NCI-H128 (cell line): ENCODE data around the gene GATAD2A.

Source experiments
- DNase-seq: peaks from one replicate; lab custom pipeline; 2025; ENCODE audit not compliant: unreplicated experiment; lab: John Stamatoyannopoulos, UW

Gene GATAD2A

GRCh38 chr19:19420570-19421298 is 15.3 kb downstream of the GATAD2A start:
- DNase-seq, result no peak

- DNase-seq, result no peak
Observed at GRCh38 chr19:19421299-19421696, 15.8 kb downstream of the GATAD2A start.

GRCh38 chr19:19422156-19422555 is 16.7 kb downstream of the GATAD2A start:
- no peak for DNase-seq

- no peak for DNase-seq
Observed at GRCh38 chr19:19423322-19423721, 17.8 kb downstream of the GATAD2A start.

- no peak for DNase-seq
Observed at GRCh38 chr19:19425170-19425875, 19.8 kb downstream of the GATAD2A start.

- no peak for DNase-seq
Observed at GRCh38 chr19:19426216-19426615, 20.7 kb downstream of the GATAD2A start.

GRCh38 chr19:19426799-19427198 is 21.3 kb downstream of the GATAD2A start:
- no peak for DNase-seq

- DNase-seq, result no peak
Observed at GRCh38 chr19:19427302-19427701, 21.8 kb downstream of the GATAD2A start.

- DNase-seq, result no peak
Observed at GRCh38 chr19:19427944-19428343, 22.5 kb downstream of the GATAD2A start.

- DNase-seq, result no peak
Observed at GRCh38 chr19:19428746-19429145, 23.3 kb downstream of the GATAD2A start.

GRCh38 chr19:19429361-19429760 is 23.9 kb downstream of the GATAD2A start:
- DNase-seq, result no peak

GRCh38 chr19:19432732-19433131 is 27.3 kb downstream of the GATAD2A start:
- DNase-seq, result no peak

- DNase-seq, result no peak
Observed at GRCh38 chr19:19433666-19434213, 28.3 kb downstream of the GATAD2A start.

- DNase-seq, result no peak
Observed at GRCh38 chr19:19434483-19435045, 29.1 kb downstream of the GATAD2A start.

GRCh38 chr19:19436137-19436691 is 30.7 kb downstream of the GATAD2A start:
- no peak for DNase-seq

GRCh38 chr19:19438366-19439175 is 33.1 kb downstream of the GATAD2A start:
- DNase-seq, result no peak

- DNase-seq, result no peak
Observed at GRCh38 chr19:19439176-19439482, 33.7 kb downstream of the GATAD2A start.

- no peak for DNase-seq
Observed at GRCh38 chr19:19443283-19443682, 37.8 kb downstream of the GATAD2A start.

GRCh38 chr19:19443902-19444680 is 38.6 kb downstream of the GATAD2A start:
- no peak for DNase-seq

GRCh38 chr19:19444681-19445155 is 39.2 kb downstream of the GATAD2A start:
- no peak for DNase-seq
